Nucleus accumbens (tissue), 56 donors: ENCODE data around the gene TRIM54.
A peak's percentile ranks its signal among the peaks of the same experiment; 100 is the strongest.
"Not testable (repeated sequence)": the region's sequence is repeated elsewhere in the genome, so short reads cannot be mapped to it uniquely, and the experiment has no call there.

ENCODE experiments used
- DNase-seq, 56 donors: peaks; one replicate each; lab custom pipeline; 2025; lab: John Stamatoyannopoulos, UW

The TRIM54 gene

GRCh38 chr2:27308359-27308881 is 26.2 kb downstream of the TRIM54 start, which contains the start of gene UCN:
Gene UCN (minus strand): TSS chr2:27308445. CDS start chr2:27307895, 550 bp downstream.
- DNase-seq = no peak

DNA sequence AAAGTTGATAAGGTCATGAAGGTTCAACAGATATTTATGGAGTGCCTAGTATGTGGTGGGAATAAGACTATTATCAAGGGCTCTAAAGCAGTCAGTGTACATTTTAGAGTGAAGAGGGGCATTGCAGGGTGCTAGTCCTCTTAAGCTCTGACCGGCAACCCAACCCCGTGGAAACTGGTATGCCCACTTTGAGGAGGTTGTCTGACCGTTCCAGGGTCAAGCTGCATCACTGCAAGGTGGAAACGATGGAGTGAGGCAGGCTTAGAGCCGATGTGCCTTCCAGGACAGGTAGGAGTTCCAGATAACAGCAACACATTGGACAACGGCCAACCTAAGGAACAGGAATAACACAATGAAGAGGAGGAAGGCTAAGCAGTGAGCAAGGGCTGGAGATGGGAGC is 27.4 kb downstream of the TRIM54 start:
- DNase-seq = no peak

DNA sequence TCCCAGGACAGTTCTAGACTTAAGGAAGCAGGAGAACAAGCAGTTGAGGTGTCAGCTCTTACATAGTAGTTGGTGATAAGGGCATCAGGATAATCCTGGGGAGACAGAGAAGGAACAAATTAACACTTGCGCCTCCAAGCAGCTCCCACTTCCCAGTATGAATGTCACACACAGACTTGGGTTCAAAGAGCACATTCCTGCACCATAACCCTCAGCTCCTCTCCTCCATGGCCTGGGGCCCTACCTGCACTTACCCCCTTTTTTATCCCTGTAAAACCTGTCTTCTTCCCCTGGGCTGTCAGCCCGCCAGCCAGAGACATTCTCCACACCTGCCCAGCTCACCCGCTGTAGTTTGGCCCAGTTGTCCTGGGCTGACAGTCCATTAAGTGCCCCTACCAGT is 29.9 kb downstream of the TRIM54 start:
- DNase-seq = no peak

DNA sequence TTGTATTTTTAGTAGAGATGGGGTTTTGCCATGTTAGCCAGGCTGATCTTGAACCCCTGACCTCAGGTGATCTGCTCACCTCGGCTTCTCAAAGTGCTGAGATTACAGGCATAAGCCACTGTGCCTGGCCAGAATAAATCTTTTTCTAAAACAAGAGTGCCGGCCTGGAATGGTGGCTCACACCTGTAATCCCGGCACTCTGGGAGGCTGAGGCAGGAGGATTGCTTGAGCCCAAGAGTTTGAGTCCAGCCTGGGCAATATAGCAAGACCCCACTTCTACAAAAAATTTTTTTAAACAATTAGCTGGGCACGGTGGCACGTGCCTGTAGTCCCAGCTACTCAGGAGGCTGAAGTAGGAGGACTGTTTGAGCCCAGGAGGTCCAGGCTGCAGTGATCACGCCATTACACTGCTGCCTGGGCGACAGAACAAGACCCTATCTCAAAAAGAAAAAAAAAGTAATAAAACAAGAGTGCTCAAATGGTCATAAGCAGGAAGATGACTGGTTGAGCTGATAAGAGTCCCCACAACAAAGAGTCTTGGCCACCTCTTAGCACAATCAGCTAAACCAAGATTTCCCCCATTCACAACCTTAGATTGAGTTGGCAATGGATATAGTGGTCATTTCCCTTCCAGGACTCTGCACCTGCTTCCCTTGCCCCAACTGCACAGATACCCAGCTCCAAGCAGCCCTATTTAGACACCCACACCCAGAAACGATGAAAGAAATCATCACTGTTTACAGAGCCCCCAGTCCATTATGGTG is 31.8 kb downstream of the TRIM54 start:
- no peak for DNase-seq

DNA sequence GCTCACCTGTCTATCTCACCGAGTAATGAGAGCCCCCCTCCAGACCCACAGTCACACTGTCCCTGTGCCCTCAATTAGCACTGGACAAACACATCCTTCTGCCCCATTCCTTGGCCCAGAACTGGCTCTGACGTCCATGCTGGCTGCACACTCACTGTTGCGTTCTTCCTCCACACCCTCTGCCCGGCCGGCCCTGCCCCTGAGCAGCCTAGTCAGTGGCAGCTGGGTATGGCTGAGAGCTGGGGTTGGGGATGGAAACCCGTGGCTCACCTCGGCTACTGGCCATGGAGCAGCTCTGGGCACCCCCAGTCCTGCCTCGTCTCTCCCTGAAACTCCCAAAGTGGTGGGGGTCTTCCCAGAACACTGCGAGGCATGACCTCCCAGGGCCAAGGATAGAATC is 32.5 kb downstream of the TRIM54 start:
- DNase-seq = no peak

- DNase-seq = no peak
These were observed 32.9 kb downstream of the TRIM54 start for GRCh38 chr2:27315122-27315521.

- peak in 45 of 56 donors; percentile 4 to 73 (median 36) for DNase-seq
These were observed 34.6 kb downstream of the TRIM54 start for GRCh38 chr2:27316655-27317412.

DNA sequence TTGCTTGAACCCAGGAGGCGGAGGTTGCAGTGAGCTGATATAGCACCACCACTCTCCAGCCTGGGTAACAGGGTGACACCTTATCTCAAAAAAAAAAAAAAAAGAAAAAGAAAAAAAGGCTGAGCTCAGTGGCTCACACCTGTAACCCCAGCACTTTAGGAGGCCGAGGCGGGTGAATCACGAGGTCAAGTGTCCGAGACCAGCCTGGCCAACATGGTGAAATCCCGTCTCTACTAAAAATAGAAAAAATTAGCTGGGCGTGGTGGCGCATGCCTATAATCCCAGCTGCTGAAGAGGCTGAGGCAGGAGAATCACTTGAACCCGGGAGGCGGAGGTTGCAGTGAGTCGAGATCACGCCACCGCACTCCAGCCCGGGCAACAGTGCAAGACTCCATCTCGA is 37.6 kb downstream of the TRIM54 start:
- not testable (repeated sequence) for DNase-seq

GRCh38 chr2:27320958-27321543 is 38.8 kb downstream of the TRIM54 start:
- peak in 2 of 56 donors; percentile 9 to 13 for DNase-seq

GRCh38 chr2:27322301-27322765 is 40.1 kb downstream of the TRIM54 start:
- DNase-seq = peak in 5 of 56 donors; percentile 26 to 51 (median 31)

DNA sequence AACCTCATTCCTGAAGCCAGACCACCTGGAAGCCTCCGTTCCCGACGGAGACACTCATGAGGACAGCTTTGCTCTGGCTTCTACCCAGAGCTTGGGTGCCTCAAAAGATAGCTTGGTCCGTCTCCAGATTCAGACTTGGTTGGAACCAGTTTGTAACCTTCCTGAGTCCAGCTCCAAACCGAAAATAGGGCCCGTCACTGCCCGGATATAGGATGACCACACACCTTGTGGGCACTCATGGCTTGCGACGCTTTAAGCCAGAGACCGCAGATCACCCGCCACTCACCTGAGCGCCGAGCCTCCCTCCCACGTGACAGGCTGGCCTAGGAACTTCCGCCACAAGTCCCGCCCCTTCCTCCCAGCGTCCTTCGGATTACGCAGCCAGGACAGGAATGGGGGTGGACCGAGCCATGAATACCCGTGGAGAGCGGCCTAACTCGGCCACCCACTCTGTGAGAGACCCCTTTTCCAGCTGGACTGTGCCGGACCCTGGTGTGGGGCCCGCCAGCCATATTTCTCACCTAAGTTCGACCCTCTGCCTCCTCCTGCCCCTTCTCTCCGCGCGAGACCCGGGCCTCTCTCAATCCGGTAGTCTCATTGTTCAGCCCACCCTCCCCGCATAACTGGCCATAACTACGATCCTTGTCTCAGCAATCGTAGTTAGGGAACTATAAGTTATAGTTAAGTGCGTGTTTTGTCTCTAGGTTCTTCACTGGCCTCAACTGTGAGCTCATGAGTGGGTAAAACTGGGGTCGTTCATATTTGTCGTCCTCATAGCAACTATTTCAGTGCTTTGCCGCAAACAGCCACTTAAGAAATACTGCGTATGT is 40.8 kb downstream of the TRIM54 start, which contains the start of gene MPV17:
Gene MPV17, minus strand, starts transcription at position 332 of the 830 bp plus-strand sequence. CDS start 580 bp downstream, outside the sequence.
- DNase-seq = peak in 55 of 56 donors; percentile 49 to 95 (median 85)

DNA sequence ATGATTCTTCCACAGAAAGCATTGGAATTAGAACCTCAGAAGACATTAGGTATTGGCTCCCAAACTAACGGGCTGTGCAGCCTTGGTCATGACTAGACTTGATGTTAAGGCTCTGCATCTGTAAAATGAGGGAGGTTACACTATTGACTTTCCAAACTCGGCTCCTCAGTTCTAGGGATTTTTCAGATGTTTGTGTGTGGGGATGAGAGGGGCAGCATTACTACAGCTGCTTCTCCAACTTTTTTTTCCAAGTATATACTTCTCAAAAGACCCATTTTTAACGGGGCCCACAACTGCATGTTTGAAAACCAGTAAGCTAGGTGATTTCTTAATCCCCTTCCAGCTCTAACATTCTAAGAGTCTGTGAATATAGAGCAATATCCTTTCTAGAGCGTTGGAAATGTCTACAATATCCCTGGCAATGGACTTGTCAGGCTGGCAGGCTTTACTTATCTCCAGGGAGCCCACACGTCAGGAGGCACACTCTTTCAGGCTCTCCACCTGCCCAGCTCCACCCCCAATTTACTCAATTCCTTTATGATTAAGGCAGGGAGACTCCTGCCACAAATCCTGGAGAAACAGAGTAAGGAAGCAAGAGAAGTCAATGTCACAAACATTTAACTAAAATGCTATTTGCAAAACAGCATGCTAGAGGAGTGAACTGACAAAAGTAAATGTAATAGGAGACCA is 41.5 kb downstream of the TRIM54 start:
- no peak for DNase-seq

- DNase-seq = no peak
These were observed 42.5 kb downstream of the TRIM54 start for GRCh38 chr2:27324720-27325119.

- no peak for DNase-seq
These were observed 53.1 kb downstream of the TRIM54 start for GRCh38 chr2:27335311-27335710.

DNA sequence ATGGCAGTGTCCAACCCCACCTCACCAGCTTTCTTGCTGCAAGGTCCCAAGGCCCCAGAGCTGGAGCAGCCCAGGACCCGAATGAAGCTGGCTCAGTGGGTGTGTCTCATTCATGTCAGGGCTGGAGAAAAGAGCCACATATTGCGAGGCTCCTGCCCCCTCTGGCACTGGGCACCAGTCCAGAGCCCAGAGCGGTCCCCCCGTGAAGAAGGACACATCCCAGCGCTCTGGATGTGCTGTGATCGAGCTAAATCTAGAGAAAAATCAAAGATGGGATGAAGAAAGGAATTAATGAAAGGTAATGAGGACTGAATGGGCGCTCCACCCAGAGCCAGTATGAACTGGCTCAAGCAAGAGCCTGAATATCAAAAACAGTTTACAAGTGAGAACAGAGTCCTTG is 53.9 kb downstream of the TRIM54 start:
- no peak for DNase-seq

DNA sequence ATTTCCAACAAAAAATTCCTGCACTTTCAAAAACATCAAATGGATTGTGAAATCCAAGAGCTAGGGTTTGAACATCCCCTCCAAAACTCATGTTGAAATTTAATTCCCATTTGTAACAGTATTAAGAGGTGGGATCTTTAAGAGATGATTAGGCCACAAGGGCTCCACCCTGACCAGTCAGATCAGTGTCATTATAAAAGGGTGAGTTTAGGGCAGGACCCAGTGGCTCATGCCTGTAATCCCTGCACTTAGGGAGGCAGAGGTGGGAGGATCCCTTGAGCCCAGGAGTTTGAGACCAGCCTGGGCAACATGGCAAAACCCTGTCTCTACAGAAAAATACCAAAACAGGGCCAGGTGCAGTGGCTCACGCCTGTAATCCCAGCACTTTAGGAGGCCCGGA is 65.4 kb downstream of the TRIM54 start:
- no peak for DNase-seq

- no peak for DNase-seq
These were observed 68.0 kb downstream of the TRIM54 start for GRCh38 chr2:27350106-27350693.

DNA sequence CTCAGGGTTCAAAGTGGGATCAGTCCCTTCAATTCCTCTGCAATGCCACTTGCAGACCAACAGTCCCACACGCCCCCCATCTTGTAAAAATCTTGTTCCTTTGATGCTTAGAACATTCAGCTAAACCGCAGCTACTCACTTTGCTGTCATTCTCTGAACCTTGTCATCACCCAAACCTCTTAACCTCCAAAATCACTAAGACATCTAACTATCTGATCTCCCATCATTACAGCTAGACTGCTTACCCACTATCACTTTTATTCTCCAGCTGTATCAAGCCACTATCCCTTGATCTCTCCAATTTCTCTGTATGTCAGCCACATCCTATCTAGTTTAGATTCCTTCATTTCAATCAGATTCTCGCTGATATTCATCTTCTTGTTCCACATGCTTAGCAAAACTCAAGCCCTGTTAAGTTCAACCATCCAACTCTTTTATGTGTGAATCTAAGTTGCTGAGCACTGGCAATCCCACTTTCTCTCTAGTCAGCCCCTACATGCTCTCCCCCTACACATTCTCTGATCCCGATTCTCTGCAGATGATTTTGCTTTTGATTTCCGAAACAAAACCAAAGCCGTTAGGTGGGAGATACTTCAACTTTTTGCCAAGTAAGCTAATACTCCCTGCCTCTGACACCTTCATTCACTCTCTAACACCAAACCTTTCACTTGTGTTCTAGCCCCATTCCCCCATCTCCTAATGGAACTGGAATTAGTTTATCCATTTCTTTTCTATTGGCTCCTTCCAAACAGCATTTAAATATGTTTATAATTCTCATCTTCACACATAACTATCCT is 69.8 kb downstream of the TRIM54 start:
- DNase-seq = no peak
